GM12892 (cell line): ENCODE results near the gene SYNPO.

ENCODE experiments used
- POLR2A ChIP-seq: IDR thresholded peaks from 2 replicates; pipeline ENCODE4 v1.6.1; 2011; ENCODE audit warnings: low read depth, low read length, control low read depth
- POLR2AphosphoS5 ChIP-seq: IDR thresholded peaks from 2 replicates; pipeline ENCODE4 v1.6.1; 2011; ENCODE audit warnings: low read depth, low read length, control low read depth

DNA sequence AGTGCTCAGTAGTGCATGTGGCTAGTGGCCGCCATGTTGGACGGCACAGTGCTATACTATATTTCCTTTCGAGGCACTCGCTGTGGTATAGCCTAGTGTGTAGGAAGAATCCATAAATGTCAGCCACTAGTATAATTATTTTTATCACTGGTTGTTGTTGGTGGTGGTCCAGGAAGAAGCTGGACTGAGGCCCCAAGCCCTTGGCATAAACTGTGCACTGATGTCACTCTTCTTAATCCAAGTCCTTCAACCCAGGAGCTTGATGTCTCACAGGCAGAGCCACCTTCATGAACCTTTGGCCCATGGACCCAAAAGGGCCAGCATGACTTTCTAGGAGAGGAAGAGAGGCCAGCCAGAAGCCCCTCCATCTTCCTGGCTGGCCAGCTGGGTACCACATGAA is 32.5 kb upstream of the SYNPO start:
- TF ChIP-seq POLR2A (no peak), POLR2AphosphoS5 (no peak)
